Activated naive CD4-positive, alpha-beta T cell (primary cell): ENCODE data around the gene TMPRSS3.

Experiments used
- DNase-seq, 4 experiments: peaks; one replicate each; lab custom pipeline; 2025; lab: John Stamatoyannopoulos, UW

TMPRSS3 gene

GRCh38 chr21:42395905-42396651 lies at the start of gene TMPRSS3:
Gene TMPRSS3, minus strand, starts transcription at chr21:42396052. Its CDS starts 635 bp downstream, at chr21:42395417.
- DNase-seq = no peak

GRCh38 chr21:42445311-42445710 lies 49.5 kb upstream of the TMPRSS3 start:
- no peak for DNase-seq

- DNase-seq = no peak
Observed at GRCh38 chr21:42444745-42445059, 48.9 kb upstream of the TMPRSS3 start.

- DNase-seq = no peak
Observed at GRCh38 chr21:42443876-42444744, 48.3 kb upstream of the TMPRSS3 start.

GRCh38 chr21:42443181-42443785 lies 47.4 kb upstream of the TMPRSS3 start:
- no peak for DNase-seq

GRCh38 chr21:42441963-42442362 lies 46.1 kb upstream of the TMPRSS3 start:
- DNase-seq = no peak

- no peak for DNase-seq
Observed at GRCh38 chr21:42440187-42440792, 44.4 kb upstream of the TMPRSS3 start.

GRCh38 chr21:42439284-42440186 lies 43.7 kb upstream of the TMPRSS3 start:
- no peak for DNase-seq

- no peak for DNase-seq
Observed at GRCh38 chr21:42438316-42439205, 42.7 kb upstream of the TMPRSS3 start.

- no peak for DNase-seq
Observed at GRCh38 chr21:42437786-42438185, 41.9 kb upstream of the TMPRSS3 start.

- DNase-seq = no peak
Observed at GRCh38 chr21:42436914-42437313, 41.1 kb upstream of the TMPRSS3 start.

GRCh38 chr21:42435833-42436232 lies 40.0 kb upstream of the TMPRSS3 start:
- DNase-seq = no peak

GRCh38 chr21:42435401-42435800 lies 39.5 kb upstream of the TMPRSS3 start:
- DNase-seq = no peak

GRCh38 chr21:42434884-42435283 lies 39.0 kb upstream of the TMPRSS3 start:
- DNase-seq = no peak

- no peak for DNase-seq
Observed at GRCh38 chr21:42433946-42434551, 38.2 kb upstream of the TMPRSS3 start.

GRCh38 chr21:42432695-42433094 lies 36.8 kb upstream of the TMPRSS3 start:
- no peak for DNase-seq

- DNase-seq = no peak
Observed at GRCh38 chr21:42431196-42431595, 35.3 kb upstream of the TMPRSS3 start.

GRCh38 chr21:42430521-42430920 lies 34.7 kb upstream of the TMPRSS3 start:
- no peak for DNase-seq

- DNase-seq = no peak
Observed at GRCh38 chr21:42429856-42430255, 34.0 kb upstream of the TMPRSS3 start.

- DNase-seq = no peak
Observed at GRCh38 chr21:42429021-42429420, 33.2 kb upstream of the TMPRSS3 start.
